Measurements from ENCODE around the gene SLC29A1. TPM values are rescaled to one million over a fixed set of nuclear protein-coding genes. Genes with fewer than 3 reads are reported as not detected.
A peak's percentile ranks its signal among the peaks of the same experiment; 100 is the strongest.

Gene SLC29A1
- total RNA-seq, 1 donor: 23.6 TPM

- H3K4me3 ChIP-seq (ENCODE audit: low read depth, low read length): peak overlapping the region; percentile 79
- DNase-seq (ENCODE audit: low read depth): no peak
- TF ChIP-seq CTCF (IDR thresholded peaks at IDR 0.05; ENCODE audit: insufficient read depth, low read length): no peak
These were observed 25.8 kb downstream of the SLC29A1 start for GRCh38 chr6:44249082-44249748.

GRCh38 chr6:44250067-44250717 is 26.8 kb downstream of the SLC29A1 start:
- no peak for TF ChIP-seq CTCF (IDR thresholded peaks at IDR 0.05; ENCODE audit: insufficient read depth, low read length)
- DNase-seq (ENCODE audit: low read depth): no peak
- H3K4me3 ChIP-seq (ENCODE audit: low read depth, low read length): peak overlapping the region; percentile 13

- TF ChIP-seq CTCF (IDR thresholded peaks at IDR 0.05; ENCODE audit: insufficient read depth, low read length): no peak
- no peak overlapping the region for H3K4me3 ChIP-seq (ENCODE audit: low read depth, low read length)
- DNase-seq (ENCODE audit: low read depth): no peak
These were observed 27.3 kb downstream of the SLC29A1 start for GRCh38 chr6:44250718-44251123.

GRCh38 chr6:44251576-44252524 is 28.5 kb downstream of the SLC29A1 start:
- no peak for DNase-seq (ENCODE audit: low read depth)
- no peak overlapping the region for H3K4me3 ChIP-seq (ENCODE audit: low read depth, low read length)
- no peak for TF ChIP-seq CTCF (IDR thresholded peaks at IDR 0.05; ENCODE audit: insufficient read depth, low read length)

- TF ChIP-seq CTCF (IDR thresholded peaks at IDR 0.05; ENCODE audit: insufficient read depth, low read length): peak; percentile 47
- DNase-seq (ENCODE audit: low read depth): no peak
- no peak overlapping the region for H3K4me3 ChIP-seq (ENCODE audit: low read depth, low read length)
These were observed 30.1 kb downstream of the SLC29A1 start for GRCh38 chr6:44253307-44254101.

All from fibroblast of the aortic adventitia (primary cell).